Gastroesophageal sphincter (tissue), 3 donors: Measurements from ENCODE around the gene FAM83G.

ENCODE experiments used
- EP300 ChIP-seq: sonication (generic); formaldehyde crosslinking; IDR thresholded peaks from one replicate; pipeline ENCODE4 v1.6.1; 2017; ENCODE audit warnings: antibody characterized with exemption, mild to moderate bottlenecking
- POLR2AphosphoS5 ChIP-seq: sonication (generic); formaldehyde crosslinking; IDR thresholded peaks from one replicate; pipeline ENCODE4 v1.6.1; 2017; ENCODE audit warnings: antibody characterized with exemption
- TF ChIP-seq, protein P1 (sequence below), 4 experiments: fragments of 200-600 bp in 2 of 4; fragments of 450-650 bp in 2 of 4; sonication (generic) in 1 of 4; IDR thresholded peaks; one replicate each; pipeline ENCODE4 v1.5.1; 2017 to 2019; ENCODE audit warnings: antibody characterized with exemption in 4 of 4, mild to moderate bottlenecking in 2 of 4, moderate library complexity in 2 of 4

DNA sequence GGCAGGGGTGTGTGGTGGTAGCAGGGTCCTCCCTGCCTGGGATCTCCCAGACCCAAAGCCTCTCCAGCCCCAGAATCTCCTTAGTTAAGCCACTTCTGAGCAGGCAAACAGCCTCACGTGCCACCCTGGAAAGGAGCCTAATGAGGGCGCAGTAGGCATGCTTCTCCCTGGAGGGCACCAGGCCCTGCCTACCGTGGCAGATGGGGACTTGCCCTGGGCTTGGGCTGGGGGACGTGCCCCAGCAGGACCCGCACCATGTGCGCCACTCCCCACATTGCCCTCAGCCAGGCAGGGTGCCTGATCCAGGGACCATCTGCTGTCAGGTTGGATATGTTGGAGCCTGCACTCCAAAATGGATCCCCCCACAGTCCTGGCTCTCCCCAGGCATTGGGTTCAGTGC is 14.2 kb downstream of the FAM83G start:
- TF ChIP-seq, protein P1, sequence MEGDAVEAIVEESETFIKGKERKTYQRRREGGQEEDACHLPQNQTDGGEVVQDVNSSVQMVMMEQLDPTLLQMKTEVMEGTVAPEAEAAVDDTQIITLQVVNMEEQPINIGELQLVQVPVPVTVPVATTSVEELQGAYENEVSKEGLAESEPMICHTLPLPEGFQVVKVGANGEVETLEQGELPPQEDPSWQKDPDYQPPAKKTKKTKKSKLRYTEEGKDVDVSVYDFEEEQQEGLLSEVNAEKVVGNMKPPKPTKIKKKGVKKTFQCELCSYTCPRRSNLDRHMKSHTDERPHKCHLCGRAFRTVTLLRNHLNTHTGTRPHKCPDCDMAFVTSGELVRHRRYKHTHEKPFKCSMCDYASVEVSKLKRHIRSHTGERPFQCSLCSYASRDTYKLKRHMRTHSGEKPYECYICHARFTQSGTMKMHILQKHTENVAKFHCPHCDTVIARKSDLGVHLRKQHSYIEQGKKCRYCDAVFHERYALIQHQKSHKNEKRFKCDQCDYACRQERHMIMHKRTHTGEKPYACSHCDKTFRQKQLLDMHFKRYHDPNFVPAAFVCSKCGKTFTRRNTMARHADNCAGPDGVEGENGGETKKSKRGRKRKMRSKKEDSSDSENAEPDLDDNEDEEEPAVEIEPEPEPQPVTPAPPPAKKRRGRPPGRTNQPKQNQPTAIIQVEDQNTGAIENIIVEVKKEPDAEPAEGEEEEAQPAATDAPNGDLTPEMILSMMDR (IDR thresholded peaks at IDR 0.05): no peak
- TF ChIP-seq EP300: no peak
- no peak for TF ChIP-seq POLR2AphosphoS5
